Spinal cord (tissue), 10 donors: ENCODE measurements around the gene TMTC2. TPM values are rescaled to one million over a fixed set of nuclear protein-coding genes. Genes with fewer than 3 reads are reported as not detected.

Experiments used
- DNase-seq, 6 donors: peaks; one replicate each; pipeline versions ENCODE4 v3.0.0 to v3.0.0-alpha.2; 2013 to 2015; ENCODE audit warnings: low spot score in 6 of 6, low read depth in 4 of 6
- H3K27ac ChIP-seq: one replicate; pipeline ENCODE4 v1.5.1; 2013; ENCODE audit warnings: low read depth, low read length, control low read depth
- H3K27me3 ChIP-seq: one replicate; pipeline ENCODE4 v1.6.1; 2013; ENCODE audit warnings: low read length; ENCODE audit not compliant: control insufficient read depth, insufficient read depth
- H3K36me3 ChIP-seq: one replicate; pipeline ENCODE4 v1.6.1; 2013; ENCODE audit warnings: low read length; ENCODE audit not compliant: control insufficient read depth, insufficient read depth
- H3K4me1 ChIP-seq: one replicate; pipeline ENCODE4 v1.6.1; 2013; ENCODE audit warnings: low read length; ENCODE audit not compliant: control insufficient read depth, insufficient read depth
- H3K4me3 ChIP-seq: one replicate; pipeline ENCODE4 v1.5.1; 2013; ENCODE audit warnings: low read depth, low read length, control low read depth
- H3K9me3 ChIP-seq: one replicate; pipeline ENCODE4 v1.6.1; 2013; ENCODE audit warnings: low read length; ENCODE audit not compliant: control insufficient read depth, insufficient read depth
- whole genome bisulfite sequencing: methylation state at CpG from one replicate; pipeline ENCODE4 v1.1.5; 2013; ENCODE audit warnings: missing lambda C conversion rate; ENCODE audit not compliant: insufficient coverage; 5-methylcytosine and 5-hydroxymethylcytosine counted together
- polyA plus RNA-seq, 2 donors: library from polyadenylated mRNA; unstranded; fragments of 120-200 nt; gene quantifications; one replicate each; pipeline ENCODE4 v1.2.1, GENCODE V29; 2013; ENCODE audit not compliant: insufficient read length in 2 of 2
- total RNA-seq, 2 donors: library from RNA; depleted of rRNA in 1 of 2; stranded (reverse); fragments of 120-200 nt in 1 of 2; fragments of >200 nt in 1 of 2; gene quantifications; one replicate each; pipeline versions ENCODE4 v1.2.3 to v1.2.4, GENCODE V29; 2013 to 2014
- donor health status: healthy.

The TMTC2 gene
- total and polyA plus RNA-seq, 4 donors, result 21.1 to 37.1 (median 27.7) TPM

DNA sequence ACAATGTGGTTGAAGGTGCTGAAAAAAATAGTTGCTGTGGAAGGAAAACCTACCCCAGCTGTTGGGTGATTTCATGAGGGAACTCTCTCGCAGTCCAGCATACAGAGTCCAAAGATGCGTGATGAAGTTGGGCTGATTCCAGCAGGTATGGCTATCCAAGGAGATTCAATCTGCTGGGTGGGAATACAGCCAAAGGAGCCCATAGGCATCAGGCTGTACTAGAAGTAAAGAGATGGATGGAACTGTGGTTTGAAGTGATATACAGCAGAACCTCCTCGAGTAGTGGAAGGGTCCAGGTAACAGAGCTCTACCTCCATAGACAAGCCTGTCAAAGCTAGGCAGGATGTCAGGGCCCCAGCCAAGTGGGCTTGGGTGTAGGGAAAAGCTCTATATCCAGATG is 11.5 kb upstream of the TMTC2 start:
- Histone ChIP-seq H3K9me3 (no peaks in the 10 kb centered on the region), H3K4me3 (no peak overlapping the region), H3K36me3 (no peaks in the 10 kb centered on the region), H3K27me3 (no peaks in the 10 kb centered on the region), H3K27ac (no peak overlapping the region), H3K4me1 (no peaks in the 10 kb centered on the region)
- WGBS, result 73% methylated on average over 3 of the region's 3 CpGs
- no peak for DNase-seq

- Histone ChIP-seq H3K27me3 (no peaks in the 10 kb centered on the region), H3K4me1 (peaks cover 3% of the 10 kb centered on the region), H3K4me3 (no peak overlapping the region), H3K27ac (no peak overlapping the region), H3K36me3 (no peaks in the 10 kb centered on the region), H3K9me3 (no peaks in the 10 kb centered on the region)
- whole genome bisulfite sequencing, result 25% methylated on average over 1 of the region's 1 CpG
- DNase-seq, result peak in 1 of 6 donors; percentile 60
These were observed 4.4 kb upstream of the TMTC2 start for GRCh38 chr12:82682326-82682725.

GRCh38 chr12:82682851-82683261 is 3.9 kb upstream of the TMTC2 start:
- Histone ChIP-seq H3K36me3 (no peaks in the 10 kb centered on the region), H3K27ac (no peak overlapping the region), H3K27me3 (no peaks in the 10 kb centered on the region), H3K4me1 (peaks cover 3% of the 10 kb centered on the region), H3K9me3 (no peaks in the 10 kb centered on the region), H3K4me3 (no peak overlapping the region)
- DNase-seq, result no peak
- 22% methylated on average over 1 of the region's 4 CpGs for WGBS

GRCh38 chr12:82685790-82686167 is 927 bp upstream of the TMTC2 start:
- Histone ChIP-seq H3K9me3 (no peaks in the 10 kb centered on the region), H3K4me3 (peak overlapping the region; percentile 96), H3K27ac (peak overlapping the region; percentile 96), H3K4me1 (peaks cover 3% of the 10 kb centered on the region), H3K36me3 (no peaks in the 10 kb centered on the region), H3K27me3 (no peaks in the 10 kb centered on the region)
- DNase-seq, result peak; percentile 87 to 99 (median 92)
- WGBS, result 0% methylated on average over 8 of the region's 11 CpGs

GRCh38 chr12:82687021-82688011 is 610 bp downstream of the TMTC2 start:
- DNase-seq, result peak in 3 of 6 donors; percentile 35 to 80 (median 74)
- no peaks in the 10 kb centered on the region for H3K27me3 ChIP-seq
- under 1% methylated on average over 65 of the region's 75 CpGs for WGBS
- peak overlapping the region; percentile 96 for H3K4me3 ChIP-seq
- no peaks in the 10 kb centered on the region for H3K9me3 ChIP-seq
- peaks cover 3% of the 10 kb centered on the region for H3K4me1 ChIP-seq
- no peaks in the 10 kb centered on the region for H3K36me3 ChIP-seq
- H3K27ac ChIP-seq, result peak overlapping the region; percentile 96

DNA sequence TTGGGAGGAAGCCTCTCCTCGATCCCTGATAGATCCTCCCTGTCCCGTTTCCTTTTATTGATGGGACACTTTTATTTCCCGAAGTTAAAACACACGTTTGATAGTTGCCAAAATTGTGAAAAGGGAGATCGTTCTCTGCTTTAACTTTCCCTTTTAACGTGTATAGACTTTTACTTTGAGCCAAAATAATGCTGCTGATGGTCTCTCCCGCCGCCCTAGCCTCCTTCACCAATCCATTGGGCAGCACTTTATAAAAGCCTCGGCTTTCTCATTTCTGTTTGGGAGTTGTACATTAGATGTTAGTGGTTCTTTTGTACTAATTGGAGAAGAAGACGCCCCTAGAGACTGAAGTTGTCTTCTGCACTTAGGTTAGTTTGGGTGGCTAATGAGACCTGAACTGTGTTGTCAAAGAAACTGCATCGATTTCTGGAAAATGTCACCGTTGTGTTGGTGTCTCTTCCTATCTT is 1.4 kb downstream of the TMTC2 start:
- H3K36me3 ChIP-seq, result no peaks in the 10 kb centered on the region
- H3K9me3 ChIP-seq, result no peaks in the 10 kb centered on the region
- WGBS, result 0% methylated on average over 4 of the region's 12 CpGs
- peak overlapping the region; percentile 96 for H3K27ac ChIP-seq
- peak in 2 of 6 donors; percentile 59 to 65 for DNase-seq
- peak overlapping the region; percentile 96 for H3K4me3 ChIP-seq
- H3K4me1 ChIP-seq, result peaks cover 3% of the 10 kb centered on the region
- H3K27me3 ChIP-seq, result no peaks in the 10 kb centered on the region

GRCh38 chr12:82688596-82688995 is 1.9 kb downstream of the TMTC2 start:
- H3K9me3 ChIP-seq, result no peaks in the 10 kb centered on the region
- WGBS, result no CpG with 5 or more reads among the region's 7 CpGs
- H3K36me3 ChIP-seq, result no peaks in the 10 kb centered on the region
- peaks cover 3% of the 10 kb centered on the region for H3K4me1 ChIP-seq
- DNase-seq, result peak in 1 of 6 donors; percentile 54
- H3K27me3 ChIP-seq, result no peaks in the 10 kb centered on the region
- peak overlapping the region; percentile 96 for H3K4me3 ChIP-seq
- peak overlapping the region; percentile 96 for H3K27ac ChIP-seq

DNA sequence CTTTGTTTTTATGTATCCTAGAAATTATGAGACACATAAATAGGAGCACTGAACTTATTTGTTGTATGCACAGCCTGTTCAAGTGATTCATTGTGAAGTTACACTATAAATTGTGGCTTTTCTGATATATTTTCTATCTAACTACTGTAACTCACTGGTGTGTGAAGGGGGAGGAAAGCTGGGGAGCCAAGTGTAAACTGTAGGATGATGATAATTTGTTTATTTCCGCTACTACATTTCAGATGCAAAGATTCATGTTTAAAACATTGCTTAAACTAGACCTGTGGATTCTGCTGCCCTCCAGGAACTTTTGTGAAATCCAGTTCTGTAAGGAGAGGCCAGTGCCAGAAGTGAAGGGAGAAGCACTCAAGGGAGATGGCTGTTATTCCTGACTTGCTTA is 3.3 kb downstream of the TMTC2 start:
- DNase-seq, result no peak
- H3K27ac ChIP-seq, result no peak overlapping the region
- H3K9me3 ChIP-seq, result no peaks in the 10 kb centered on the region
- no peaks in the 10 kb centered on the region for H3K36me3 ChIP-seq
- no peaks in the 10 kb centered on the region for H3K27me3 ChIP-seq
- peak overlapping the region; percentile 96 for H3K4me3 ChIP-seq
- H3K4me1 ChIP-seq, result peaks cover 3% of the 10 kb centered on the region
- WGBS, result no CpG with 5 or more reads among the region's 1 CpG

DNA sequence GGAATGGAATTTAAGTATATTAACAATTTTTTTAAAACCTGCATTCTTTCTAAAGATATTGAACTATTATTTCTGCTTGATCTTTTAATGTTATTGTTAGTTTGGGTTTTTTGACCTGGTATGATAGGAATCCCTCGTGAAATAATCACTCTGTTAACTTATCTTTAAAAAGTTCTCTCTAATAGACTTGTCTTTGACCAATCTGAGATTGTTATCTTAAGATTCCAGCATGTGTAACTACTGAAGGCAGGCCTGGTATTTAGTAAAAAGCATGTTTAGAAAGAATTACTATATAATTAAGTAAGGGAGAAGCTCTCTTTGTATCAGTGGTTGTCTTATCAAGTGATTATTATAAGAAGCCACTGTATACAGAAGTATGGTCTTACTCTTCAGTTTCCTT is 4.8 kb downstream of the TMTC2 start:
- no peaks in the 10 kb centered on the region for H3K4me1 ChIP-seq
- no peak overlapping the region for H3K4me3 ChIP-seq
- no peaks in the 10 kb centered on the region for H3K9me3 ChIP-seq
- DNase-seq, result no peak
- H3K27ac ChIP-seq, result no peak overlapping the region
- H3K27me3 ChIP-seq, result no peaks in the 10 kb centered on the region
- H3K36me3 ChIP-seq, result no peaks in the 10 kb centered on the region
- no CpG with 5 or more reads among the region's 1 CpG for WGBS

- no peak for DNase-seq
- Histone ChIP-seq H3K4me3 (no peak overlapping the region), H3K36me3 (no peaks in the 10 kb centered on the region), H3K27ac (no peak overlapping the region), H3K4me1 (no peaks in the 10 kb centered on the region), H3K9me3 (no peaks in the 10 kb centered on the region), H3K27me3 (no peaks in the 10 kb centered on the region)
- WGBS, result 92% methylated on average over 2 of the region's 3 CpGs
These were observed 7.6 kb downstream of the TMTC2 start for GRCh38 chr12:82694276-82694675.
